Measurements from ENCODE around the gene ARMC5. TPM values are rescaled to one million over a fixed set of nuclear protein-coding genes. Genes with fewer than 3 reads are reported as not detected.

ARMC5 gene, protein sequence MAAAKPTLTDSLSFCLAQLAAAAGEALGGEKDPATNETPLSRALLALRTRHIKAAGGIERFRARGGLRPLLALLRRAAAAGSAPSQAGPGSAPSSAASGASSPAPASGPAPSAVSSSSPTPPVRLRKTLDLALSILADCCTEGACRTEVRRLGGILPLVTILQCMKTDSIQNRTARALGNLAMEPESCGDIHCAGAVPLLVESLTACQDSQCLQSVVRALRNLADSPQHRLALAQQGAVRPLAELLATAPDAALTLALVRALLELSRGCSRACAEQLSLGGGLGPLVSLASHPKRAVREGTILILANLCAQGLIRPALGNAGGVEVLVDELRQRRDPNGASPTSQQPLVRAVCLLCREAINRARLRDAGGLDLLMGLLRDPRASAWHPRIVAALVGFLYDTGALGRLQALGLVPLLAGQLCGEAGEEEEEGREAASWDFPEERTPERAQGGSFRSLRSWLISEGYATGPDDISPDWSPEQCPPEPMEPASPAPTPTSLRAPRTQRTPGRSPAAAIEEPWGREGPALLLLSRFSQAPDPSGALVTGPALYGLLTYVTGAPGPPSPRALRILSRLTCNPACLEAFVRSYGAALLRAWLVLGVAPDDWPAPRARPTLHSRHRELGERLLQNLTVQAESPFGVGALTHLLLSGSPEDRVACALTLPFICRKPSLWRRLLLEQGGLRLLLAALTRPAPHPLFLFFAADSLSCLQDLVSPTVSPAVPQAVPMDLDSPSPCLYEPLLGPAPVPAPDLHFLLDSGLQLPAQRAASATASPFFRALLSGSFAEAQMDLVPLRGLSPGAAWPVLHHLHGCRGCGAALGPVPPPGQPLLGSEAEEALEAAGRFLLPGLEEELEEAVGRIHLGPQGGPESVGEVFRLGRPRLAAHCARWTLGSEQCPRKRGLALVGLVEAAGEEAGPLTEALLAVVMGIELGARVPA
- total RNA-seq, result 10.3 and 11.8 TPM in 2 replicates

DNA sequence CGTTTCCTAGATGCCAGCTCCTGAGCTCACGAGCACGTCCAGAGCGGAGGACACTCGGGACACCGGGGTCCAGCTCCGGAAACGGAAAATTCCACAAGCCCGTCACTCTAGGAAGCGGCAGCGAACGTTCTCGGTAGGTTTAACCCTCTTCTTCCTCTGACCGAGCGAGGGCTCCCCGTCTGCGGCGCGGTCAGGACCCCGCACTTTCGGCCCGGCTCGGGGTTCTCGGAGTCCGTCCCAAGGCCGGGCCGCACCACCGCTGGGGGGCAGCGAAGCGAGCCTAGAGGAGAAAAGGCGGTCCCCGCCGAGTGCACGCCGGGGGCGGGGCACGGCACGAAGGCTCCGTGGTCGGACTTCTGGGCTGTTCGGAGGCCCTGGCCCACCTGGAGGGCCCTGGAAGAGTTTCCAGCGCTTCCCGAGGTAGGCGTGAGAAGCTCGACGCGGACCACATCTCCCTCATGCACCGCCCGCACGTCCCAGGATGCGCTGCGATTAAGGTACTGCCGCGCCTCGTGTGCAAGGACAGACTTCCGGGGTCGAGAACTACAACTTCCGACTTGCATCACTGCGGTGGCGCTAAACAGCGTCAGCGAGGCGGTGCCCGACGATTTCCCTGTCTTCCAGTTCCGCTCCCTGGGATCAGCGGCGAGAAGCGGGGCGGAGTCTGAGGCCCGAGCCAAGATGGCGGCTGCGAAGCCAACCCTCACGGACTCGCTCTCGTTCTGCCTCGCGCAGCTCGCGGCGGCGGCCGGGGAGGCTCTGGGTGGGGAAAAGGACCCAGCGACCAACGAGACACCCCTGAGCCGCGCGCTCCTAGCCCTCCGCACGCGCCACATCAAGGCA is at the start of gene ARMC5:
Gene ARMC5 (plus strand): TSS at position 658 of the 843 bp plus-strand sequence. CDS start 24 bp downstream, at position 682.

GRCh38 chr16:31428279-31428597 is 31.1 kb upstream of the ARMC5 start, which contains the start of gene COX6A2:
Gene COX6A2, minus strand, starts transcription at chr16:31428360. Its CDS starts 35 bp downstream, at chr16:31428325.

DNA sequence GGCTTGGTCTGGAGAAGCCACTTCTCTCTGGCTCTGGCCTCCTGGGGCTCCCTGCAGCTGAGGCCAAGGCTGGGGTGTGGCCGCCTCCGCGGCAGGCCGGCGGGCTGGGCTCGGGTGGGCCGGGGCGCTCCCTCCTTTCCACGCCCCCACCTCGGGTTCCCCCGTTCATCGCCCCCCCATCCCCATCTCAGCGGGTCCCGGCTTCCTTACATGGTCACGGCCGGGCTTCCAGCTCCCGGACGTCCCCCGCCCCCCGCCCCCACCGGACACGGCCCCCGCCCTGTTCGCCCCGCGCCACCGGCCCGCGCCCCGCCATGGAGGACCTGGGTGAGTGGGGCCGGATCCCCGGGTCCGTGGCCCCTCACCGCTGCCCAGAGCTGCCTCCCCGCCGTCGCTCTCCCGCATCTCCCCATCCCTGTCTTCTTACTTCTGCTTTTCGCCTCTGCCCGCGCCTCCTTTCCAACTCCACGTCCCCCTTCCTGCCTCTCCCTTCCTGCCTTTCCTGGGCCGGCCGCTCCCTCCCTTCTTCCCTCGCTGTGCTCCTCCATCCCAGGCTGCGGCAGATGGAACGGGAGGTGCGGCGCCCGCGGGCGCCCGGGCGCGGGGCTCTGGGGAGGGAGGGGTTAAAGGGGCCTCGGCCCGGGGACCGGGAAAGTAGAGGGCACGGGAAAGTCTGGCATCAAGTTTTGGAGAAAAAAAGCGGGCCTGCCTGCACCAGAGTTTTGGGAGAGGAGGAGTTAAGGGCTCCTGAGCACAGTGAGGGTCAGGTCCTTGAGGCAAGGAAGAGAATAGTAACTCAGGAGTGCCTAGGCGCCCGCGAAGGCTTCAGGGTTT is 12.8 kb downstream of the ARMC5 start, which contains the start of gene TGFB1I1:
Gene TGFB1I1 (plus strand): TSS at position 278 of the 834 bp plus-strand sequence. CDS start 37 bp downstream, at position 315.

DNA sequence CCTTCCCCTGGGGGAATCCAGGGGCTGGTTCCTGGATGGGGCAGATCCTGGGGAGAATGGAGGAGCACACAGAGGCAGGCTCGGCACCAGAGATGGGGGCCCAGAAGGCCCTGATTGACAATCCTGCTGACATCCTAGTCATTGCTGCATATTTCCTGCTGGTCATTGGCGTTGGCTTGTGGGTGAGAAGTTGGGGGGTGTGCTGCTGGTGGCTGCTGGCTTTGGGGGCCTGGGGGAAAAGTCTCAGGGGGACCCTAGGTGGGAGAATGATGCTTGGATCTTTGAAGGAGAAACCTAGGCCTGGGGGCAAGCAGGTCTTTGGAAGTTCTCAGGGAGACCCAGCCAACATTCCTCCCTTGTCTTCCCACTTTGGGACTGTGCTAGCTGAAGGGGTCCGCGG is 23.8 kb downstream of the ARMC5 start, which contains the start of gene SLC5A2:
Gene SLC5A2 (plus strand): TSS at position 43 of the 400 bp plus-strand sequence. CDS start 14 bp downstream, at position 57.

DNA sequence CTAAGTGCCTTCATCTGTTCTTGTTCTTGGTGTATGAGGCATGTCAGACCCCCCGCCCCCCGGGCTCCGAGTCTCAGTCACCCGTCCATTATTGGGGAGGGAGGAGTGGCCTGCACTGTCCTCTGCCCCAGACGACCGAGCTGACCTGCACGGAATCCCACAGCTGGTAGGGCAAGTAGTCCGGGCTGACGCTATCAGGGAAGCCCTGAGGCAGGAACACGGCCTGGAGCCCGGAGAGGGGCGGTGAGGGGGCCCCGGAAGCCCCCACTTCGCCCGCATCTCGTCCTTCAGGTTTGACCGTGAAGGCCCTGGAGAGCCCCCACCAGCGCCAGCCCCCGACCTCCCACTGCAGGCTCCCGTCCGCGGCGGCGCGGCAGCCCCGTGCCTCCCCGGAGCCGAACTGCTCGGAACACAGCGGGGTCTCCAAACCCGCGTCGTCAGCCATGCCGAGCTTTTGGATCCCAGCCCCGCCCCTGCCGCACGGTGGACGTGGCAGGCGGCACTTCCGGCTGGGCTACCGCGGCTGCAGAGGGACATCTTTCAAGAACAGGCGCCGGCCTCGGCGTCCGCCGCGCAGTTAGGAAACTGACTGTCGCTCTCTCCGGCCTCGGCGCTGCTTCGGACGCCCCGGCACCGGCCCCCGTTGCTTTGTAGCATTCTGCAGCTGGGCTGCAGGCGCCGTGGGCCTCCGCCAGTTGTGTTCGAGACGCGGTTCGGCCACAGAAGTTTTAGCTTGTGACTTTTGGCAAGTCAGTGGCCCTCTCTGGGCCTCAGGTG is 48.8 kb downstream of the ARMC5 start, which contains the start of gene RUSF1:
Gene RUSF1 (minus strand): TSS at position 463 of the 777 bp plus-strand sequence. CDS start 18 bp downstream, at position 445.

Other genes starting within 250 kb of the ARMC5 start
- not detected in 2 replicates for gene TRIM72, start 245.4 kb upstream of the ARMC5 start, total RNA-seq
- gene PYDC1, start 242.4 kb upstream of the ARMC5 start, total RNA-seq, result not detected in 2 replicates
- gene ITGAM, start 199.5 kb upstream of the ARMC5 start, total RNA-seq, result 2.1 TPM in 1 of 2 replicates, not detected in the other
- under 0.01 TPM in 2 replicates for gene ITGAX, start 104.3 kb upstream of the ARMC5 start, total RNA-seq
- not detected in 2 replicates for gene ITGAD, start 66.2 kb upstream of the ARMC5 start, total RNA-seq
- not detected in 2 replicates for gene COX6A2, start 31.1 kb upstream of the ARMC5 start, total RNA-seq
- gene ZNF843, start 16.7 kb upstream of the ARMC5 start, total RNA-seq, result 0.49 and 1.3 TPM in 2 replicates
- gene TGFB1I1, start 12.7 kb downstream of the ARMC5 start, total RNA-seq, result 172 and 174 TPM in 2 replicates
- gene SLC5A2, start 23.6 kb downstream of the ARMC5 start, total RNA-seq, result 0.63 TPM in 1 of 2 replicates, not detected in the other
- 44.5 and 66.9 TPM in 2 replicates for gene RUSF1, start 48.9 kb downstream of the ARMC5 start, total RNA-seq
- not detected in 2 replicates for gene AHSP, start 68.4 kb downstream of the ARMC5 start, total RNA-seq